GM10266 (cell line): Measurements from ENCODE around the gene PIAS3.
"Not testable (repeated sequence)": the region's sequence is repeated elsewhere in the genome, so short reads cannot be mapped to it uniquely, and the experiment has no call there.

Experiments
- DNase-seq: peaks from one replicate; pipeline ENCODE4 v3.0.0; 2012; ENCODE audit errors: extremely low spot score
- TF ChIP-seq, protein P1 (sequence below): IDR thresholded peaks from 2 replicates; pipeline ENCODE4 v1.5.1; 2012; ENCODE audit warnings: mild to moderate bottlenecking, low read depth; ENCODE audit not compliant: control insufficient read depth, insufficient read depth; ENCODE audit errors: missing control alignments

PIAS3 gene

DNA sequence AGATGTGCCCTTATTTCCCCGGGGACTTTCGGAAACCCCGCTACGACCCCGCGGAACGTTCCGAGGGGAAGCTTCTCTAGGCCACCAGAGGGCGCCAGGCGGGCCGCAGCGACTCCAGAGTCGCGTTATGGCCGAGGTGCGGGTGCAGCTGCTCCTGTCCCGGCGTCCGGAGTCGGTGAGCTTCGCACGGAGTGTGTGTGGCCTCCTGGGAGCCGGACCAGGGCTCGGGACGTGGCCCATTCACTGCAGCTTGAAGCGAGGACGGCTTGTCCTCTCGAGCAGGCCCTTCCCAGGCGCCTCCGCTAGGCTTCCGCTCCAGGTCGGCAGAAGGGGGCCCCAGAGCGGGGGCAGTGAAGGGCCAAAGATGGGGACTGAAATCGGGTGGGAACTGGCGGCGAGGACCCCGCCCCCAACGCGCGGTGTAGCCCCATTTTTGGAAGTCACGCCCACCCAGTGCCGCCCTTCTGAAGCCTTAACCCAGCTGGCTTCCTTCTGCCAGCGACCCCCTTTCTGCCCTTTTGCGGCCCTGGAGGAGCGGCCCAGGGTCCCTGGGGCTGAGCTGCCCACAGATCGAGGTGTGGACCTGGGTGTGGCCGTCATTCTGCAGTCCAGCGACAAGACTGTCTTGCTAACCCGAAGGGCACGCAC is 13.2 kb downstream of the PIAS3 start, which contains the start of gene NUDT17:
Gene NUDT17 (plus strand): TSS at position 117 of the 648 bp plus-strand sequence. CDS start 11 bp downstream, at position 128.
- TF ChIP-seq, protein P1, sequence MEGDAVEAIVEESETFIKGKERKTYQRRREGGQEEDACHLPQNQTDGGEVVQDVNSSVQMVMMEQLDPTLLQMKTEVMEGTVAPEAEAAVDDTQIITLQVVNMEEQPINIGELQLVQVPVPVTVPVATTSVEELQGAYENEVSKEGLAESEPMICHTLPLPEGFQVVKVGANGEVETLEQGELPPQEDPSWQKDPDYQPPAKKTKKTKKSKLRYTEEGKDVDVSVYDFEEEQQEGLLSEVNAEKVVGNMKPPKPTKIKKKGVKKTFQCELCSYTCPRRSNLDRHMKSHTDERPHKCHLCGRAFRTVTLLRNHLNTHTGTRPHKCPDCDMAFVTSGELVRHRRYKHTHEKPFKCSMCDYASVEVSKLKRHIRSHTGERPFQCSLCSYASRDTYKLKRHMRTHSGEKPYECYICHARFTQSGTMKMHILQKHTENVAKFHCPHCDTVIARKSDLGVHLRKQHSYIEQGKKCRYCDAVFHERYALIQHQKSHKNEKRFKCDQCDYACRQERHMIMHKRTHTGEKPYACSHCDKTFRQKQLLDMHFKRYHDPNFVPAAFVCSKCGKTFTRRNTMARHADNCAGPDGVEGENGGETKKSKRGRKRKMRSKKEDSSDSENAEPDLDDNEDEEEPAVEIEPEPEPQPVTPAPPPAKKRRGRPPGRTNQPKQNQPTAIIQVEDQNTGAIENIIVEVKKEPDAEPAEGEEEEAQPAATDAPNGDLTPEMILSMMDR, result peak; percentile 86
- peak; percentile 80 for DNase-seq

DNA sequence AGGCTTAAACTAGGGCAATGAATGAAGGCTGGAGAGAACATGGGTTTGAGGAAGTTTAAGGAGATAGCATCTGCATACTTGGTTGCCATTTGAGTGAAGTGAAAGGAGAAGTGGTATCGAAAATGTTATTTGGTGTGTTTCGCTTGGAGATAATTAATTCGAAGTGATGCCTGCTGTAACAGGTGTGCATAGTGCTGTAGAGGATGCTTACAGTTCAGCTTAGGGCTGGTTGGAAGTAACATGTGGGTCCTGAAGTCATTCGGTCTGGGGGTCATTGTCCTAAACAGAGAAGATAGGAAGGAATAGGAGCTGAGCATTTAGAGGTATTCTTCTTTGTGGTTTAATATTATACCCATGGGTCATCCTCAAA is 13.8 kb downstream of the PIAS3 start:
- TF ChIP-seq, protein P1, result no peak
- DNase-seq, result peak; percentile 45

DNA sequence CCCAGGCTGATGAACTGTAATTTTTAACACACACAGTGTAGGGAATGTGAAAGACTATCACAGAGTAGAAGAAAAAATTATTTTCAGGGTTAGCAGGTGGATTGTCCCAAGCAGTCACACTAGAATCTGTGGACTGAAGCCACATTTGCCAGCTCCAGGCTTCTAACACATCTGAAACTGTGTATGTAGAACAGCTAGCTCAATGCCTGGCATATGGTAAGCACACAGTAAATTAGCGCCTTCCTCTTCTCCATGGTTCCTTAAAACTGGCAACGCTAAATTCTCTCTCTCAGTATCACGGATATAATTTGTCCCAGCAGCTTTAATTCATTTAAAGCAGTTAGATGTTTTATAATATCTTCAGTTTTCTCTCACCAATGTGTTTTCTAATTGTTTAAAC is 15.8 kb downstream of the PIAS3 start:
- TF ChIP-seq, protein P1, result no peak
- no peak for DNase-seq

DNA sequence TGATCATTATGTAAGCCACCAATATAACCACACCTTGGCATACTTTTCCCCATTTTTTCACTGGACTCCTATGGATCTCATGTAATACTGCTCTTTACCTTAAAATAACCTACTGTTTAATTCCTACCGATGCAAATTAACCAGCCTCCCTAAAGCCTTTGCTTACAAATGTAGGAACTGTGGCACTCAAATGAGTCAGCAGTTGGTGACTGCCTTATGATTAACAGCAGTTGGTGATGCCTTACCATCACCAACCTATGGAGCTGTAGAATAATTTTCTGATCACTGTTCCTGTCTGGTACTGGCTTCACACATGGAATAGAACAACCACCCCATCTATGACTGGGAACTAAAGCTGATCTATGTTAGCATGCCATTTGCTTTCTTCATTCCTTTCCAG is 21.2 kb downstream of the PIAS3 start:
- no peak for DNase-seq
- TF ChIP-seq, protein P1, result no peak

DNA sequence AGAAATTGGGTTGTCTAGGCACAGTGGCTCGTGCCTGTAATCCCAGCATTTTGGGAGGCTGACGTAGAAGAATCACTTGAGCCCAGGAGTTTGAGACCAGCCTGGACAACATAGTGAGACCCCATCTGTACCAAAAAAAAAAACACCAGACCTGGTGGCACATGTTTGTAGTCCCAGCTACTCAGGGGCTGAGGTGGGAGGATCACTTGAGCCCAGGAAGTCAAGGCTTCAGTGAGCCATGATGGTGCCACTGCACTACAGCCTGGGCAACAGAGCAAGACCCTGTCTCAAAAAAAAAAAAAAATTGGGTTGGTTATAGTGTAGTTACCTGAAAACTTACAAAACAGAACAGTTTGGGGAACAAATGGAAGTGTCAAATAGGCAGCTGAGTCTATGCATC is 28.1 kb downstream of the PIAS3 start:
- not testable (repeated sequence) for DNase-seq

DNA sequence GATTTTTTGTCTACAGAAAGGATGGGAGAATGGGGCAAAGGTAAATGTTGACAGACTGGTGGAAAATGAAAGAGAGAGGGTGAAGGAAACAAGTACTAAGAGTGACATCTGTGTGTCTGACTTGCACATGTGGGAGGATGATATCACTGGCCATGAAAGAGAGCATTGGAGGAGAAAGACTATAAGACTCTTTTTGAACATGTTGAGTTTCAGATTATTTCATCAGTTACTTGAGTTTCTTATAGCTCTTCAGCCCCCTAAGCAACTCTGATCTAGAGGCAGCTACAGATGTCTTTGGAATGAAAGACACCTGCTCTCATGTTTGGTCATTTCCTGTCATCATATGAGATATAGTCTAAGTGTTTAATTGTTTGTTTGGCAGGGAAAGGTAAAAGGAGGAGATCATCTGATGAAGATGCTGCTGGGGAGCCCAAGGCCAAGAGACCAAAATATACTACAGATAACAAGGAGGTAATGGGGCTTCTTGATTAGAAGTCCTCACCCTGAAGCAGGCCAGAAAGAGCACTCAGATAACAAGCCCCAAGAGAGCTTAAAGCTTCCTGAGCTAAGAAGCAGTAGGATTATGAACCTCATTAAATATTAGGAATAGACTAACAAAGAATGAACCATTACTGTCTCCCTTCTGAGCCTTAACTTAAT is 30.4 kb downstream of the PIAS3 start:
- peak; percentile 67 for DNase-seq
- TF ChIP-seq, protein P1, result no peak

DNA sequence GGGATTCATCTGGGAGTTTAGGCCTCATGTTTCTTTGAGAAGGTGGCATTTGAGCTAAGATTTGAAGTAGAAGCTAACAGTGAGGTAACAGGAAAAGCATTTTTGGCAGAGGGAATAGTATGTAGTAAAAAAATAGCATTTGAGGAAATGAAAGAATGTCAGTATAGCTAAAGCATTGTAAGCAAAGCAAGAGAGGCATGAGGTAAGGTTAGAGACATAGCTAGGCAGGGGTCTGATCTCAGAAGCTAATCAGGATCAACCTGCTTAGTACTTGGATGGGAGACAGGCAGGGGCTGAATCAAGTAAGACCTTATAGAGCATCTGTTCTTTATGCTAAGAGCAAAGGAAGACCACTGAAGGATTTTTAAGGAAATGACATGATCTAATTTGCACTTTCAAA is 30.9 kb downstream of the PIAS3 start:
- TF ChIP-seq, protein P1, result no peak
- no peak for DNase-seq
